ENCODE data around the gene SNCB.

SNCB gene

DNA sequence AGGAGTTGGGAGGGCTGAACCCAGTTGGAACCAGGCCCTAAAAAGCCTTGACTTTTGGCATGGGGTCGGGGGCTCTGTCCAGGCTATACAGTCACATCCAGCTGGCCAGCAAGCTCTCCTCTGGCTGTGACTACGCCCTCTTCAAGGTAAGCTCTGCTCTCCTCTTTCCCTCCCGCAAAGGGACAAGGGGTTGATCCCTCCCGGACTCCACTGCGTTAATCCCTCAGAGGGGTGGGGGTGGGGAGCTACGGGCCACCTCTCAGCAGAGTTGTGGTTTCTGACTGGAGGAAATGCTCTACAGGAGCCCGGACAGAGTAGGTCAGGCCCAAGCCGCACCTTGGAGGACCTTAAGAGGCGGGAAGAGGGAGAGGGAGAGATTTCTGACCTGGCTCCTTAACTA, 14.0 kb upstream of the SNCB start:
- DNase-seq (ENCODE audit: low read depth in 2 of 2) = no peak

DNA sequence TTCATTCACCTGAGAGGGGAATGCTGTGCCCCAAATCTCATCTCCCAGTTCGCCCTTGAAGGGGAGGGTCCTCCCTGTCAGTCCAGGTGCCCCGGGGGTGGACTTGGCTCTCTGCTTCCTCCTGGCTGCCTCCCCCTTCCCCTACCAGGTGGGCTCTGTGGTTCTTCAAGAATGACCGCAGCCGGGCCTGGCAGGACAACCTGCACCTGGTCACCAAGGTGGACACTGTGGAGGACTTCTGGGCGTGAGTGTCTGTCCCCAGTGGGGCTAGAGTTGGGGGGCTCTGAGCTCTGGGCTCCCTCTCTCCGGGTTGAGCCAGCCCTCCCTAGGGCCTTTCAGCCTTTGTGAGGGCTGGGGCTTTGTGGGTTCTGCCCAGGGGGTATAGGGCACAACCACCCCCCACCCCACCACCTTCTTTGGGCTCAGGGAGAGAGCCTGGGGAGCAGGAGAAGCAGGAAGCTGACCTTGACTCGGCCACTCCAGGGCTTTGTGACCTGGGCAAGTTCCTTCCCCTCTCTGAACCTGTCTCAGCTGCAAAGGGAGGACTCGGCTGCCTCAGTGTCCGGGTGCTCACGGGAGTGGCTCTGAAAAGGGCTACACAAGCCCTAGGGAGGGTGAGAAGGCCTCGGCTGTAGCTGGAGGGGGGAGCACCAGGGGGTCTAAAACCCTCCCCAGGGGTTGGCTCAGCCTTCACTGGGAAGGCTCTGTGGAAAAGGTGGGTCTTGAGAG, 13.3 kb upstream of the SNCB start:
- no peak for DNase-seq (ENCODE audit: low read depth in 2 of 2)

- DNase-seq (ENCODE audit: low read depth in 2 of 2) = no peak
These were observed 12.5 kb upstream of the SNCB start for GRCh38 chr5:176642675-176643490.

GRCh38 chr5:176640616-176641015, 10.3 kb upstream of the SNCB start:
- no peak for DNase-seq (ENCODE audit: low read depth in 2 of 2)

DNA sequence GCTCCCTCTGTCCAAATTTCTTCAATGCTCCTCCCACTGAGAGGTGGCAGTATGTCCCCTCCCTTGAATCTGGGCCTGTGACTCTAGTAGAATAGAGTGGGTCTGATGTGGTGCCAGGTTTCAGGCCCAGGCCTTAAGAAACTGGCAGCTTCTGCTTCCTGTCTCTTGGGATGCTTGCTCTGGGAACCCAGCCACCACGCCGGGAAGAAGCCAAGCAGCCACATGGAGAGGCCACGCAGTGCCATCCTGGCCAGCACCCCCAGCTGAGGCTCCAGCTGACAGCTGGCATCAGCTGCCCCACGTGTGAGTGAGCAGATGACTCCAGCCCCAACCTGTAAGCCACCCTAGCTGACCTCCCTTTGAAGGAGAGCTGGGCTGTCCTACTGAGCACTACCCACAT, 9.6 kb upstream of the SNCB start:
- no peak for DNase-seq (ENCODE audit: low read depth in 2 of 2)

GRCh38 chr5:176639208-176639607, 8.9 kb upstream of the SNCB start:
- DNase-seq (ENCODE audit: low read depth in 2 of 2) = no peak

- no peak for DNase-seq (ENCODE audit: low read depth in 2 of 2)
These were observed 8.1 kb upstream of the SNCB start for GRCh38 chr5:176638437-176638836.

GRCh38 chr5:176637556-176637955, 7.2 kb upstream of the SNCB start:
- DNase-seq (ENCODE audit: low read depth in 2 of 2) = no peak

- DNase-seq (ENCODE audit: low read depth in 2 of 2) = no peak
These were observed 6.1 kb upstream of the SNCB start for GRCh38 chr5:176636426-176636825.

GRCh38 chr5:176633598-176633997, 3.3 kb upstream of the SNCB start:
- no peak for DNase-seq (ENCODE audit: low read depth in 2 of 2)

DNA sequence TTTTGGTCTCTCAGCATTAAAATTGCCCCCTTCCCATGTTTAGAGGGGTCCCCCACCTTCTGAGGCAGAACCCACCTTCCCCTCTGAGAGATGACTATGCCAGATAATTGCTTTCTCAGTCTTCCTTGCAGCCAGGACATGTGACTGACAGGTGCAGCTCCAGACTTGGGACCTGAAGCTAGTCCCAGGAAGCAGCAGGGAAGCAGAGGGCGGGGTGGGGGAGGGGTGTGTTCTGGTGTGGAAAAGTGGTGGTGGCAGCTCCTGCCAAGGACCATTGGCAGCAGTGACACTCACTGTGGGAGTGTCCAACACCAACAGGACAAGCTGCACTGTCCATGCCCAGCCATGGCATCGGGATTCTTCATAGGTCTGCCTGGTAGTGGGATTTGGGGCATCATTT, 2.4 kb upstream of the SNCB start:
- DNase-seq (ENCODE audit: low read depth in 2 of 2) = no peak

- DNase-seq (ENCODE audit: low read depth in 2 of 2) = no peak
These were observed 1.3 kb upstream of the SNCB start for GRCh38 chr5:176631383-176632200.

DNA sequence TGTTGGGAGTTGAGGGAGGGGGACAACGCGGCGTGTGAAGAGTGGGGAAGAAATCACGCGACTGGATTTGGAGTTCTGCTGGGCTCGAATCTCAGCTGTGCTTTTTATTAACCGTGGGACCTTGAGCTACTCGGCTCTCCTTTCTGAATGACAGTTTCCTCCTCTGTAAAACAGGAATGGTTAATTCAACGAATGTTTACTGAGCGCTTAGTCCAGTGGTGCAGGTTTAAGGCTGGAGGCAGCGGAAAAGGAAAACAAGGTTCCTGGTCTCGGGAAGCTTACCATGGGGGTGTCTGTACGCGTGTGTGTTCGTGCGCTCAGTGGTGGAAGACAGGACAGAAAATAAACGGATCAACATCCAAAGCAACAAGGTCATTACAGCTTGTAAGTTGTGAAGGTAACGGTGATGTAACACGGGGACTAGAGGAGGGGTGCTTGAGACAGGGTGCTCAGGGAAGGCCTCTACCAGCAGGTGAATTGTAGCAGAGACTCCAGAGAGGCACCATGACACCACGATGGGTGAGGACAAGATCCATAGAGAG, 418 bp upstream of the SNCB start:
- no peak for DNase-seq (ENCODE audit: low read depth in 2 of 2)

GRCh38 chr5:176629317-176629852, 949 bp downstream of the SNCB start:
- no peak for DNase-seq (ENCODE audit: low read depth in 2 of 2)

GRCh38 chr5:176628406-176629228, 1.7 kb downstream of the SNCB start:
- no peak for DNase-seq (ENCODE audit: low read depth in 2 of 2)

- DNase-seq (ENCODE audit: low read depth in 2 of 2) = no peak
These were observed 2.8 kb downstream of the SNCB start for GRCh38 chr5:176627582-176627981.

DNA sequence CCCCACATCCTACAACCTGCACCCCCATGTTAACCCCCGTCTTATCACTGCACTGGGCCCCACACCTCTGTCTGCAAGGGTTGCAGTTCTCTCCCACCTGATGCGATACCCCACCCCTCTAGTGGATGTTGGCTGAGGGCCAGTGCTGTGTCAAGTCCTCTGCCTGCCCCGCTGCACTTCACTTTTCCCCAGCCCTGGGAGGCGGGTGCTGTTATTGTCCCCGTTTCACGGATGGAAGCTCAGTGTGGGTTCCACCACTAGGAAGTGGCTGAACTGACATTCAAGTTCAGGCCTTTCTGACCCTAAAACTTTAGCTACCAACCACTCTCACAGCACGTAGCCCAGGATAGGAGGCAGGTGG, 3.5 kb downstream of the SNCB start:
- DNase-seq (ENCODE audit: low read depth in 2 of 2) = no peak

GRCh38 chr5:176625966-176626875, 4.1 kb downstream of the SNCB start:
- DNase-seq (ENCODE audit: low read depth in 2 of 2) = no peak

DNA sequence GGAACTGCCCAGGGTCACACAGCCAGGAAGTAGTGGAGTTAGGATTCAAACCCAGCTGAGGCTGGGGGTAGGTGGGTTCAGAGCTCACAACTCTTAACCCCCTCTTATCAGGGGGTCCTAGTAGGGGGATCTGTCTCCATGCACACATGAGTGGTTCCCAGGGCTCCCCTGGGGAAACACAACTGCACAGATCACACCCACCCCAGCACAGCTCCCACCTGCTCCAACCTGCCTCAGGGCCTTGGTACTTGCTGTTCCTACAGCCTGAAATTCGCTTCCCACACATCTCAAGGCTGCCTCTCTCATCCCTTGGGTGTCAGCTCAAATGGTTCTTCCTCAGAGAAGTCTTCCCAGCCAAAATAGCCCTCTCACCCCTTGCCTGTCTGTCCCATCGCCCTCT, 4.8 kb downstream of the SNCB start:
- DNase-seq (ENCODE audit: low read depth in 2 of 2) = no peak

DNA sequence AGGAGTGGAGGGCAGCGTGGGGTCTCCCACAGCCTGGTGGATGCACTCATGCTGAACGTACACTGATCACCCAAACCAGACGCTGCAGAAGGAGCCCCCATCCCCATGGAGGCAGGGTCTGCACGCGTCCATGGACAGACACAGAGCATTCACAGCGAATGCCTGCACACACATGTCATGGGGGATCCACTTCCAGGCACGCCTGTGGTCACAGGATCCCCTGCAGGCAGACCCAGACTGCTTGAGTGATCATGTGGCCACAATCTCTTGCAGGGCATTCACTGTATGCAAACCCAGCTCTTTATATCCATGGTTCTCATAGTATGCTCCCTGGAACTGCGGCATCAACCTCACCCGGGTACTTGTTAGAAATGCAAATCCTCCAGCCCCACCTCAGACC, 5.4 kb downstream of the SNCB start:
- DNase-seq (ENCODE audit: low read depth in 2 of 2) = no peak
